Endodermal cell (in vitro differentiated cells): ENCODE results near the gene TECR. TPM values are rescaled to one million over a fixed set of nuclear protein-coding genes. Genes with fewer than 3 reads are reported as not detected.

ENCODE experiments used
- DNase-seq: peaks from one replicate; pipeline ENCODE4 v3.0.0-alpha.2; 2017
- H3K27ac ChIP-seq: 2 replicates; pipeline ENCODE4 v1.5.1; 2013; ENCODE audit warnings: mild to moderate bottlenecking, low read depth, low read length, moderate library complexity
- H3K27me3 ChIP-seq: 2 replicates; pipeline ENCODE4 v1.6.1; 2013; ENCODE audit warnings: mild to moderate bottlenecking, low read length, moderate library complexity; ENCODE audit not compliant: insufficient read depth, control insufficient read depth, poor library complexity, severe bottlenecking
- H3K36me3 ChIP-seq: 2 replicates; pipeline ENCODE4 v1.7.0; 2013; ENCODE audit warnings: mild to moderate bottlenecking, low read length, moderate library complexity; ENCODE audit not compliant: control insufficient read depth, insufficient read depth
- H3K4me1 ChIP-seq: one replicate; pipeline ENCODE4 v1.7.0; 2013; ENCODE audit warnings: low read length; ENCODE audit not compliant: control insufficient read depth, insufficient read depth
- H3K4me3 ChIP-seq: 2 replicates; pipeline ENCODE4 v1.5.1; 2013; ENCODE audit warnings: mild to moderate bottlenecking, low read length, moderate library complexity
- H3K9ac ChIP-seq: 2 replicates; pipeline ENCODE4 v1.6.1; 2013; ENCODE audit warnings: mild to moderate bottlenecking, low read length, moderate library complexity; ENCODE audit not compliant: poor library complexity, severe bottlenecking; ENCODE audit errors: extremely low read depth
- H3K9me3 ChIP-seq: 2 replicates; pipeline ENCODE4 v1.6.1; 2013; ENCODE audit warnings: mild to moderate bottlenecking, low read length, moderate library complexity; ENCODE audit not compliant: control insufficient read depth
- H3K27ac Mint-ChIP-seq: 2 replicates; pipeline ENCODE4 v1.8.0; 2020; ENCODE audit warnings: mixed read lengths
- H3K27me3 Mint-ChIP-seq: 2 replicates; pipeline ENCODE4 v1.8.0; 2021; ENCODE audit warnings: mild to moderate bottlenecking, mixed read lengths; ENCODE audit not compliant: insufficient read depth
- H3K36me3 Mint-ChIP-seq: 2 replicates; pipeline ENCODE4 v1.8.0; 2020; ENCODE audit warnings: low read depth, mixed read lengths
- H3K4me1 Mint-ChIP-seq: 2 replicates; pipeline ENCODE4 v1.8.0; 2020; ENCODE audit warnings: mixed read lengths
- H3K4me3 Mint-ChIP-seq: 2 replicates; pipeline ENCODE4 v1.8.0; 2020; ENCODE audit warnings: mild to moderate bottlenecking, moderate library complexity, mixed read lengths
- H3K9me3 Mint-ChIP-seq: 2 replicates; pipeline ENCODE4 v1.8.0; 2020; ENCODE audit warnings: mild to moderate bottlenecking, mixed read lengths
- WGBS, 2 experiments: methylation state at CpG; one replicate each; pipeline versions ENCODE4 v1.1.5 to v1.1.7; 2013; ENCODE audit warnings: missing lambda C conversion rate in 2 of 2, mixed read lengths in 1 of 2; ENCODE audit not compliant: insufficient coverage in 1 of 2, insufficient read length in 1 of 2; 5-methylcytosine and 5-hydroxymethylcytosine counted together
- total RNA-seq, 2 donors: library from RNA; stranded (reverse); fragmentation: NEBNext Ultra II Directional in 1 of 2; extraction: Animal tissue kit (Norgen Biotek cat#: 25700) in 1 of 2; gene quantifications; 2 replicates in 1 of 2; 3 replicates in 1 of 2; pipeline ENCODE4 v1.2.1, GENCODE V29; 2021
- TF ChIP-seq, protein P1 (sequence below): fragments of 200-600 bp; sonication (generic); conservative IDR thresholded peaks from 2 replicates; pipeline ENCODE4 v1.5.0; 2021; ENCODE audit warnings: antibody characterized with exemption, mild to moderate bottlenecking

TECR gene
- total RNA-seq, 2 donors from 2014 or later, result 127 to 140 TPM

DNA sequence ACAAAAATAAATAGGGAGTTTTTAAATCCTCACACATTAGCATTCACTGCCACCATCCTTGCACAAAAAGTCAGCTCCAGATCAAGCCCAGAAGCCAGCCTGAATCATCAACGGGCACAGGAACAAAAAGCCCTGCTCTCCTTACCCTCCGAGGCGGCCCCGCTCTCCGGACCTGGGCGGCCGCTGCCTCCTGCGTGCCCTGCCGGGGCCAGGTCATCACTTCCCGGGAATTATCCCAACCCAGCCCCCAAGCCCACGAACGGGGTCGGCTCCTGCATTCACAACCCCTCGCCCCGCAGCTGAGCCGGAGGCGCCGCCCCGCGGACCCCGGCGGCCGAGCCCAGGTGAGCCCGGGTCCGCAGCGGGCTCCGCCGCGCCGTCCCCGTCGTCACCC is 12.0 kb upstream of the TECR start:
- Mint-ChIP-seq H3K27me3 (no peaks in the 10 kb centered on the region), H3K36me3 (peaks cover 25% of the 10 kb centered on the region), H3K9me3 (no peaks in the 10 kb centered on the region), H3K27ac (peak overlapping the region; percentile 89), H3K4me1 (peaks cover 29% of the 10 kb centered on the region), H3K4me3 (peak overlapping the region; percentile 88)
- Histone ChIP-seq H3K9ac (peak overlapping the region; percentile 94), H3K27me3 (no peaks in the 10 kb centered on the region), H3K4me1 (peaks cover 8% of the 10 kb centered on the region), H3K4me3 (peak overlapping the region; percentile 97), H3K9me3 (no peaks in the 10 kb centered on the region), H3K36me3 (peaks cover 39% of the 10 kb centered on the region), H3K27ac (no peak overlapping the region)
- 0% methylated on average over 32 of the region's 32 CpGs; no CpG with 5 or more reads in 1 of the 2 experiments for WGBS, 2 experiments
- TF ChIP-seq, protein P1, sequence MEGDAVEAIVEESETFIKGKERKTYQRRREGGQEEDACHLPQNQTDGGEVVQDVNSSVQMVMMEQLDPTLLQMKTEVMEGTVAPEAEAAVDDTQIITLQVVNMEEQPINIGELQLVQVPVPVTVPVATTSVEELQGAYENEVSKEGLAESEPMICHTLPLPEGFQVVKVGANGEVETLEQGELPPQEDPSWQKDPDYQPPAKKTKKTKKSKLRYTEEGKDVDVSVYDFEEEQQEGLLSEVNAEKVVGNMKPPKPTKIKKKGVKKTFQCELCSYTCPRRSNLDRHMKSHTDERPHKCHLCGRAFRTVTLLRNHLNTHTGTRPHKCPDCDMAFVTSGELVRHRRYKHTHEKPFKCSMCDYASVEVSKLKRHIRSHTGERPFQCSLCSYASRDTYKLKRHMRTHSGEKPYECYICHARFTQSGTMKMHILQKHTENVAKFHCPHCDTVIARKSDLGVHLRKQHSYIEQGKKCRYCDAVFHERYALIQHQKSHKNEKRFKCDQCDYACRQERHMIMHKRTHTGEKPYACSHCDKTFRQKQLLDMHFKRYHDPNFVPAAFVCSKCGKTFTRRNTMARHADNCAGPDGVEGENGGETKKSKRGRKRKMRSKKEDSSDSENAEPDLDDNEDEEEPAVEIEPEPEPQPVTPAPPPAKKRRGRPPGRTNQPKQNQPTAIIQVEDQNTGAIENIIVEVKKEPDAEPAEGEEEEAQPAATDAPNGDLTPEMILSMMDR, result no peak
- no peak for DNase-seq

DNA sequence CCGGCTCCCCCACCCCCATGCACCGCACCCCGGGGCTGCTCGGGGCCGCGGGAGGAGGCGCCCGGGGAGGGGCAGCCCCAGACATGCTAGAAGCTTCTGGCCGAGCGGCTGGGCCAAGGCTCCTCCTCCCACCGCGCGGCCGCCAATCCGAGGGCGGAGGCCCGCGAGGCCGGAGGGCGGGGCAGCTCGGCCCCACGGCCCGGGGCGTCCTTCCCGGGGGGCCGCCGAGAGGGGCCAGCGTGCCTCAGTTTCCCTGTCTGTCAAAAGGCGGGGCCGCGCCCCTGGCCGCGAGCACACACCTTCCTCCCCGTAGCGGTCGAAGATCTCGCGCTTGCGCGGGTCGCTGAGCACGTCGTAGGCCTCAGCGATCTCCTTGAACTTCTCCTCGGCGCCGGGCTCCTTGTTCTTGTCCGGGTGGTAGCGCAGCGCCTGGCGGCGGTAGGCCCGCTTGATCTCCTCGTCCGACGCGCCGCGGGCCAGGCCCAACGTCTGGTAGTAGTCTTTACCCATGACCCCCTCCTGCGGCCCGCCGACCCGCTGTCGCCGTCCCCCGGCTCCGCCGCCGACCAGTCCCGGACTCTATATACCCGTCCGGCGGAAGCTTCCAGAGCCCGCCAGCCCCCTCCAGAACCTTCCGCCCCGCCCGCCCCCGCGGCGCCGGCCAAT is 11.4 kb upstream of the TECR start, which contains the start of gene DNAJB1:
Gene DNAJB1, minus strand, starts transcription at position 558 of the 666 bp plus-strand sequence. Its CDS starts 48 bp downstream, at position 510.
- peak within 1 kb of the TSS; percentile 98 for H3K27ac Mint-ChIP-seq
- H3K4me1 ChIP-seq, result peaks cover 8% of the 10 kb centered on the region
- no peaks in the 10 kb centered on the region for H3K9me3 ChIP-seq
- H3K27me3 ChIP-seq, result no peaks in the 10 kb centered on the region
- H3K27me3 Mint-ChIP-seq, result no peaks in the 10 kb centered on the region
- TF ChIP-seq, protein P1, result no peak
- peak within 1 kb of the TSS; percentile 88 for H3K4me3 Mint-ChIP-seq
- H3K27ac ChIP-seq, result peak within 1 kb of the TSS; percentile 82
- peak within 1 kb of the TSS; percentile 97 for H3K4me3 ChIP-seq
- peaks cover 25% of the 10 kb centered on the region for H3K36me3 Mint-ChIP-seq
- WGBS, 2 experiments, result 0 to 2% methylated on average over 20 to 82 of the region's 82 CpGs
- H3K4me1 Mint-ChIP-seq, result peaks cover 32% of the 10 kb centered on the region
- DNase-seq, result peak; percentile 83
- peak within 1 kb of the TSS; percentile 94 for H3K9ac ChIP-seq
- no peaks in the 10 kb centered on the region for H3K9me3 Mint-ChIP-seq
- H3K36me3 ChIP-seq, result peaks cover 38% of the 10 kb centered on the region

DNA sequence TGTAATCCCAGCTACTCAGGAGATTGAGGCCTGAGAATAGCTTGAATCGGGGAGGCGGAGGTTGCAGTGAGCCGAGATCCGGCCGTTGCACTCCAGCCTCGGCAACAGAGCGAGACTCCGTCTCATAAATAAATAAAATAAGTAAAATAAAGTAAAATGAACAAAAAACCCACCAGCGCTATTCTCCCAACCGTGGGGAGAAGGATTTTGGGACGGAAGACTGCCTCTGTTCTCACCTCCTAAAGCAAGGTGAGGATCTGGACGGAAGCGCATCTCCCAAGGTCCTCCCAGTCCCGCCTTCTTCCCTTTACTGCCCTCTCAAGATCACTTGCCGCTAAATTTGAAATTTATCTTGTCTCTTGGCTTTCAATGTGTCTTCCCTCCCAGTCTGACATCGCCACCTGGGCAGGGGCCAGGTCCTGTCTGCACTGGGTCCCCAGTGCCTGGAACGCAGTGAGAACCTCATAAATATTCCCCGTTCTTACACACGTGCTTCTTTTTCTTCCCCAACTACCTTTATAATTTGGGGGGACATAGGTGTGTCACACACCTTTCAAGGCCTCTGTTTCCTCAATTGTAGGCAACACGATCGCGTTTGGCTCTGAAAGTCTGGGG is 10.0 kb upstream of the TECR start:
- no peaks in the 10 kb centered on the region for H3K9me3 ChIP-seq
- H3K27me3 ChIP-seq, result no peaks in the 10 kb centered on the region
- peaks cover 26% of the 10 kb centered on the region for H3K36me3 ChIP-seq
- TF ChIP-seq, protein P1, result no peak
- peaks cover 32% of the 10 kb centered on the region for H3K4me1 Mint-ChIP-seq
- peaks cover 25% of the 10 kb centered on the region for H3K36me3 Mint-ChIP-seq
- H3K27ac ChIP-seq, result no peak overlapping the region
- H3K27ac Mint-ChIP-seq, result peak overlapping the region; percentile 74
- 95% methylated on average over 15 to 20 of the region's 22 CpGs for WGBS, 2 experiments
- H3K4me3 Mint-ChIP-seq, result peak overlapping the region; percentile 88
- H3K4me3 ChIP-seq, result peak overlapping the region; percentile 74
- H3K9ac ChIP-seq, result no peak overlapping the region
- H3K27me3 Mint-ChIP-seq, result no peaks in the 10 kb centered on the region
- DNase-seq, result no peak
- peaks cover 8% of the 10 kb centered on the region for H3K4me1 ChIP-seq
- H3K9me3 Mint-ChIP-seq, result no peaks in the 10 kb centered on the region
